T-helper 1 cell treated with Interleukin-12 subunit alpha and Interleukin-12 subunit beta and Interleukin-4 antibody, amounts not matched to agents 30 ng/mL and 1 ng/mL, for 36 hours (primary cell): ENCODE results near the gene OS9. TPM values are rescaled to one million over a fixed set of nuclear protein-coding genes. Genes with fewer than 3 reads are reported as not detected.
"Not testable (repeated sequence)": the region's sequence is repeated elsewhere in the genome, so short reads cannot be mapped to it uniquely, and the experiment has no call there.

Experiments used
- intact Hi-C: fragments of 100-400 bp; cut with micrococcal nuclease; formaldehyde crosslinking; loops from one replicate; pipeline ENCODE4 v1.15.1; 2024
- total RNA-seq: library from RNA; stranded (reverse); gene quantifications from 2 replicates; pipeline ENCODE4 v1.2.3, GENCODE V29; 2022

The OS9 gene
- total RNA-seq, 1 donor from 2014 or later, result 161 TPM

DNA sequence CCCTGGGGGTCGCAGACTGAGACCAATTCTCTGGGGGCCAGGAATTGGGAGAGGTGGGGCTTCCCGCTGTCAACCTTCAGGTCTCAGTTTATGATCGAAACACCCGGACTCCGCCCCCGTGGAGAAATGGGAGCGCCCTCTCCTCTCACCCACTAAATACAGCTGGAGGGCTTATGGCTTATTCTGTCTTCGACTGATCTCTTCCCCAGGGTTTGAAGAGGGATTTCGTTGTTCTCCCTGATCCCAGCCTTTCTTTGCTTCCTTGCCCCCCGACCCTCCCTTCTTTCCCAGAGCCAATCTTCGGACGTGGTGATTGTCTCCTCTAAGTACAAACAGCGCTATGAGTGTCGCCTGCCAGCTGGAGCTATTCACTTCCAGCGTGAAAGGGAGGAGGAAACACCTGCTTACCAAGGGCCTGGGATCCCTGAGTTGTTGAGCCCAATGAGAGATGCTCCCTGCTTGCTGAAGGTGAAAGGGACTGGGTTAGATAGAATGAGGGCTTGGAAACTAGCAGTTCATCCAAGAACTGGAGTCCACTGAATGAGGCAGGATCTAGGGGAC lies 607 bp downstream of the OS9 start:
- intact Hi-C loops, result loop anchor here (1.0 to 5.0 kb wide), 9 partner anchors 47 to 617 kb away; partner anchors contain the start of genes ATP23, CDK4, DDIT3 and EEF1AKMT3

DNA sequence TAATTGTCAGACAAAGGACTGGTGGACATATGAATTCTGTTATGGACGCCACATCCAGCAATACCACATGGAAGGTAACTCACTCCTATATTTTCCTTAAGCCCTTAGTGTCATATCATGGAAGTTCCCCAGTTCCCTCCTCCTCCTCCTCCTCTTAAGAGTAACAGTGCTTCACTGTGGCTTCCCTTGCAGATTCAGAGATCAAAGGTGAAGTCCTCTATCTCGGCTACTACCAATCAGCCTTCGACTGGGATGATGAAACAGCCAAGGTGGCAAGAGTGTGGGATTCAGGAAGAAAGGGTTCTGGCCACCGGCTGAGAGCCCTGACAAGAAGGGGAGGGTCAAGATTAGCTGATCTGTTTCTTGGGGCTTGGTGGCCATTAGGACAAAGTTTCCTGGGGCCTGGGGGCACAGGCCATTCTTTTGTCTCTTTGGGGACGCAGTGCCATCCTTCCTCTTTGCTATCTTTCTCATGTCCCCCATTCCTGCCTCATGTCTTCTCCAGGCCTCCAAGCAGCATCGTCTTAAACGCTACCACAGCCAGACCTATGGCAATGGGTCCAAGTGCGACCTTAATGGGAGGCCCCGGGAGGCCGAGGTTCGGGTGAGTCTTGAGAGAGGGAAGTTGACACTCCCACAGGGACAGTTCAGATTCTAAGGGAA lies 2.0 kb downstream of the OS9 start:
- intact Hi-C loops, result no loop called here

- intact Hi-C loops, result no loop called here
Measured at GRCh38 chr12:57697076-57697475, 3.1 kb downstream of the OS9 start.

DNA sequence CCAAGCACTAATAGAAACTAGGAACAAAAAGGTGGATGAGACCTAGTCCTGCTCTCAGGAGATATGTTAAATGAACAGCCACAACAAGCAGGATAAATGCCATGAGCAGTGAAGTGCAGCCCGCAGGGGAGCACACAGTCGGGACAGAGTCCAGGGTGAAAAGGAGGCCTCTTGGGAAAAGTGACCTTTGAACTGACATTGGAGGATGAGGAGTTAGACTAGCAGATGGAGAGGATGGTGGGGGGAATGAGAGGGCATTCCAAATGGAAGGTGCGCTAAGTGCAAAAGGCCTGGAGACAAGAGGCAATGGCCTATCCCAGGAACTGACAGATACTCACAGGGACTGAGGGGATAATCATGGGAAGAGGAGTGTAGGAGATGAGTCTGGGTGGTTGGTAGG lies 4.5 kb downstream of the OS9 start:
- intact Hi-C loops, result no loop called here

DNA sequence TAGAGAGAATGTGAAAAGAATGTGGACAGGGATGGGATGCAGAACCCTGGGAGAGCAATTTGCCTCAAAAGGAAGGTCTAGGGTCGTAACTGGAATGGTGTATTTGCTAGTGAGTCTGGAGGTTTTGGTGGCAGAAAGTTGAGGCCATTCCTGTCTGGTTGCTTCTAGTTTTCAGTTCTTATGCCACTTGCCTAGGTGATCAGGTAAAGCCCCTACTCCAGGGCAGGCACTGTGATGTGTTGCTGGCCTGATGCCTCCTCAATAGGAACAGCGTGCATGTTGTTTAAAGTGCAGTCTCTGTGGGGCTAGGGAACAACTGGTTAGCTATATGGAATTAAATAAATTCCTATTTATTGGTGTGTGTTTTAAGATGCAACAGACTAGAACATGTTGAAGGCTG lies 6.4 kb downstream of the OS9 start:
- intact Hi-C loops, result no loop called here

DNA sequence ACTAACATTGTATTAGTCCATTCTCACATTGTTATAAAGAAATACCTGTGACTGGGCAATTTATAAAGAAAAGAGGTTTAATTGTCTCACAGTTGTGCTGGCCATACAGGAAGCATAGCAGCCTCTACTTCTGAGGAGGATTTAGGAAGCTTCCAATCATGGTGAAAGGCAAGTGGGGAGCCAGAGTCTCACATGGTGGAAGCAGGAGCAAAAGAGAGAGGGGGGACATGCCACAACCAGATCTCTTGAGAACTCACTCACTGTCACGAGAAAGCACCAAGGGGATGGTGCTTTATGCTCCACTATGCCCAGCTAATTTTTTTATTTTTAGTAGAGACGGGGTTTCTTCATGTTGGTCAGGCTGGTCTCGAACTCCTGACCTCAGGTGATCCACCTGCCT lies 13.3 kb downstream of the OS9 start:
- intact Hi-C loops, result no loop called here

- intact Hi-C loops, result no loop called here
Measured at GRCh38 chr12:57708296-57708695, 14.4 kb downstream of the OS9 start.

GRCh38 chr12:57712701-57713100 lies 18.8 kb downstream of the OS9 start:
- intact Hi-C loops, result no loop called here

DNA sequence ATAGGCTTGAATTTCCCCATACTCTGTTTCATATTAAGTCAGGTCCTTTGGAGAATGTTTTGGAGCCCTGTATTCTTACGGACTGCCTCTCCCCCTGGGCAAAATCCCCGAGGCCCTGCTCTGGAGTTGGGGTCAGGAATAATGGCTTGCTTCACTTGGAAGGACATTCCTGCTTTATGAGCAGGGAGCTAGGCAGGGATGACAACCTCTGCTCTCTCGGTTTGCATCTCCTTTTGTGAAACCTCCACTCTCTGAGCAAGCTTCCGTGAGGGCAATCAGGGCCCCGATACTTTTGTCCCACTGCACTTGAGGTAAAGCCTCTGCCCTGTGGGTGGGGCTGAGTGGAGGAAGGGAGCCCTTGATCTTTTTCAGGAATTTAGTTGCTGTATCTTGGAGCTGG lies 19.3 kb downstream of the OS9 start:
- intact Hi-C loops, result no loop called here

DNA sequence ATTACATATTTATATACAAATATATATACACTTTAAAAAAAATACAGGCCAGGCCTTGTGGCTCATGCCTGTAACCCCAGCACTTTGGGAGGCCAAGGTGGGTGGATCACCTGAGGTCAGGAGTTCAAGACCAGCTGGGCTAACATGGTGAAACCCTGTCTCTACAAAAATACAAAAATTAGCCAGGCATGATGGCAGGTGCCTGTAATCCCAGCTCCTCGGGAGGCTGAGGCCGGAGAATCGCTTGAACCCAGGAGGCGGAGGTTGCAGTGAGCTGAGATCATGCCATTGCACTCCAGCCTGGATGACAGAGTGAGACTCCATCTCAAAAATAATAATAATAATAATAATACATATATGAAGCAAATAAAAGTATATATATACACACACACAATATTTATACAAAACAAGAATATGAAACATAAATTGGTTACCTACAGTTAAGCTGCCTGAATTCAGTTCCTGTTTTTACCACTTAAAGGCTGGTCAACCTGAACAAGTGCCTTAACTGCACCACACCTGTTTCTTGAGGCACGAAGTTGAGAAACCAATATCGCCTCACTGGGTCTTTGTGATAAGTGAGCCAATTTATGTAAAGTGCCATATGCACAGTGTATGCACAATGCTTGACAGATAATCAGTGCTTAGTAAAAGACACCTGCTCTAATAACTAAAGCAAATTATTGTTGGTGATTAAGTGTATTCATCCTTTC lies 21.3 kb downstream of the OS9 start:
- intact Hi-C loops, result not testable (repeated sequence)

DNA sequence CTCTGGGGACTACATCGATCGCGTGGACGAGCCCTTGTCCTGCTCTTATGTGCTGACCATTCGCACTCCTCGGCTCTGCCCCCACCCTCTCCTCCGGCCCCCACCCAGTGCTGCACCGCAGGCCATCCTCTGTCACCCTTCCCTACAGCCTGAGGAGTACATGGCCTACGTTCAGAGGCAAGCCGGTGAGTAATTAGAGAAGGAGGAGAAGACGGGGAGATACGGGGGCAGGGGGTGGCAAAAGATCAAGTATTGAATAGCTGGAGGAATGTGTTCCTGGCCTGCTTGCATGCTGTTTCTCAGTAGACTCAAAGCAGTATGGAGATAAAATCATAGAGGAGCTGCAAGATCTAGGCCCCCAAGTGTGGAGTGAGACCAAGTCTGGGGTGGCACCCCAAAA lies 21.9 kb downstream of the OS9 start:
- intact Hi-C loops, result no loop called here

GRCh38 chr12:57716305-57716704 lies 22.4 kb downstream of the OS9 start:
- intact Hi-C loops, result no loop called here

GRCh38 chr12:57717131-57717530 lies 23.2 kb downstream of the OS9 start:
- intact Hi-C loops, result no loop called here

DNA sequence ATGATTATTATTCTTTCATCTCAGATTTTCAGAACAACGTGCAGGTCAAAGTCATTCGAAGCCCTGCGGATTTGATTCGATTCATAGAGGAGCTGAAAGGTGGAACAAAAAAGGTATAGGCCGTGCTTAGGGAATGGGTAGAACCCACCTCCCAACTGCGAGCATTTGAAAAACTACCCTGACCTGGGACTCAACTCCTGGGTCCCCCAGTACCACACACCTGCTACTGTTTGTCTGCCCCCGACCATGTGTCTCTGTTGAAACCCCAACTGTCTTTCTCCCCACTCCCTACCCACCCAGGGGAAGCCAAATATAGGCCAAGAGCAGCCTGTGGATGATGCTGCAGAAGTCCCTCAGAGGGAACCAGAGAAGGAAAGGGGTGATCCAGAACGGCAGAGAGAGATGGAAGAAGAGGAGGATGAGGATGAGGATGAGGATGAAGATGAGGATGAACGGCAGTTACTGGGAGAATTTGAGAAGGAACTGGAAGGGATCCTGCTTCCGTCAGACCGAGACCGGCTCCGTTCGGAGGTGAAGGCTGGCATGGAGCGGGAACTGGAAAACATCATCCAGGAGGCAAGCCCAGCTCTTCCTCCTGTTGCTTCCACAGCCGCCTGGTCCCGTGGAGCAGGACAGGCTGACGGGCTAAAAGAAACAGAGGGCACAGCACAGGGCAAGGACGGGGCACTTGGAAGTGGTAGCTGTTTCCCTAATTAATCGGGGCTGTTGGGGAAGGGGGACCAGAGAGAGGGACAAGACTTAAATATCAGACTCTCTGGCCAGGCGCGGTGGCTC lies 24.1 kb downstream of the OS9 start:
- intact Hi-C loops, result no loop called here

DNA sequence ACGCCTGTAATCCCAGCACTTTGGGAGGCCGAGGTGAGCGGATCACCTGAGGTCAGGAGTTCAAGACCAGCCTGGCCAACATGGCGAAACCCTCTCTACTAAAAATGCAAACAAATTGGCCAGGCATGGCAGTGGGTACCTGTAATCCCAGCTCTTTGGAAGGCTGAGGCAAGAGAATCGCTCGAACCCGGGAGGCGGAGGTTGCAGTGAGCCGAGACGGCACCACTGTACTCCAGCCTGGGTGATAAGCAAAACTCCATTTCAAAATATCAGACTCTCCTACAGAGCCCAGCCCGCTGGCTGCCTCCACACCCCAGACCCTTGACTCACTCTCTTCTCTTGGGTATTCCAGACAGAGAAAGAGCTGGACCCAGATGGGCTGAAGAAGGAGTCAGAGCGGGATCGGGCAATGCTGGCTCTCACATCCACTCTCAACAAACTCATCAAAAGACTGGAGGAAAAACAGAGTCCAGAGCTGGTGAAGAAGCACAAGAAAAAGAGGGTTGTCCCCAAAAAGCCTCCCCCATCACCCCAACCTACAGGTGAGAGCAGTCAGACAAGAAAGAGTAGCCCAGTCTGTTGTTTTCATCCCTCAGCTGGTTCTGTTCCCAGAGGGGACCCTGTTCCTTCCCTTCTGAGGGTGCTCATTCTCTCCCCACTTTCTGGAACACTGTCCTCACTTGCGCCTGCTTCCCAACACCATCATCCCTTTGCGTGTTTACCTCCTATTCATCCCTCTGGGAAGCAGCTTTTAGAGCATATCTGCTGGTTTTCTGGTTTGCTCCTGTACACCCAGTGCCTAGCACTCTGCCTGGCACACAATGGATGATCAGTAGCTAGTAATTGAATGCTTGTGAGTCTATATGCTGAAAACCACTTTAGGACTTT lies 25.0 kb downstream of the OS9 start:
- intact Hi-C loops, result no loop called here

- intact Hi-C loops, result no loop called here
Measured at GRCh38 chr12:57719777-57720605, 26.1 kb downstream of the OS9 start.

DNA sequence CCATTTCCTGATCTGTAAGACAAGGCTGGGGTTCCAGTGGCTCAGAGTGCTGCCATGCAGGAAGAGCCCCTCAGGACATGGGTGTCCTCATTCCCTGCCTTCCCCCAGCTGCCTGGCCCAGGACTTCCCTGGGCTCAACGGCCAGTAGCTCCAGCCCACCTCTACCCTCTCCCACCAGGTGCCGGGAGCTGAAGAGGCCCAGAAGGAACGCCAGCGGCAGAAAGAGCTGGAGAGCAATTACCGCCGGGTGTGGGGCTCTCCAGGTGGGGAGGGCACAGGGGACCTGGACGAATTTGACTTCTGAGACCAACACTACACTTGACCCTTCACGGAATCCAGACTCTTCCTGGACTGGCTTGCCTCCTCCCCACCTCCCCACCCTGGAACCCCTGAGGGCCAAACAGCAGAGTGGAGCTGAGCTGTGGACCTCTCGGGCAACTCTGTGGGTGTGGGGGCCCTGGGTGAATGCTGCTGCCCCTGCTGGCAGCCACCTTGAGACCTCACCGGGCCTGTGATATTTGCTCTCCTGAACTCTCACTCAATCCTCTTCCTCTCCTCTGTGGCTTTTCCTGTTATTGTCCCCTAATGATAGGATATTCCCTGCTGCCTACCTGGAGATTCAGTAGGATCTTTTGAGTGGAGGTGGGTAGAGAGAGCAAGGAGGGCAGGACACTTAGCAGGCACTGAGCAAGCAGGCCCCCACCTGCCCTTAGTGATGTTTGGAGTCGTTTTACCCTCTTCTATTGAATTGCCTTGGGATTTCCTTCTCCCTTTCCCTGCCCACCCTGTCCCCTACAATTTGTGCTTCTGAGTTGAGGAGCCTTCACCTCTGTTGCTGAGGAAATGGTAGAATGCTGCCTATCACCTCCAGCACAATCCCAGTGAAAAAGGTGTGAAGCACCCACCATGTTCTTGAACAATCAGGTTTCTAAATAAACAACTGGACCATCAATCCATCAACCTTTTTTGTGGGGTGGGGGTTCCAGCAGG lies 27.0 kb downstream of the OS9 start:
- intact Hi-C loops, result no loop called here

DNA sequence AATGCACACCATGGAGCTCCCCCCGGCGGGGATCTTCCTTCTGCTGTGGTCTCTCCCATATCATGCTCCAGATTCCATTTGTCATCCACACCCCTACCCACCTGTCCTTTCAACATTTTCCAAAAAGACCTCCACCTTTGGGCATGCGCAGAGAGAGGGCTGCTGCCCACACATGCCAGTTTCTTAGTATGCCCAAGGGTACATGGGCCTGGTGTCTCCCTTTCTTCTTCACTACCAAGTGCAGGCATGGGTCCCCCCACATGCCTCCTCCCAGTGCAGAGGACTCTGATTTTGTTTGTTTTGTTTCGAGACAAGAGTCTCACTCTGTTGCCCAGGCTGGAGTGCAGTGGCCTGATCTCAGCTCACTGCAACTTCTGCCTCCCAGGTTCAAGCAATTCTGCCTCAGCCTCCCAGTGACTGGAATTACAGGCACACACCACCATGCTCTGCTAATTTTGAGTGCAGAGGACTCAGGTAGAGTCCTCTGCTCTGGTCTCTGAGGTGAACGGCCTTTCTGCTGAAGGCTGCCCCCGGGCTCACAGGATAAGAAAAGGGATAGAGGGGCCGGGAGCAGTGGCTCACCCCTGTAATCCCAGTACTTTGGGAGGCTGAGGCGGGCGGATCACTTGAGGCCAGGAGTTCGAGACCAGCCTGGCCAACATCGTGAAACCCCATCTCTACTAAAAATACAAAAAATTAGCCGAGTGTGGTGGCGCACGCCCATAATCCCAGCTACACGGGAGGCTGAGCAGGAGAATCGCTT lies 28.1 kb downstream of the OS9 start:
- intact Hi-C loops, result not testable (repeated sequence)
